HepG2 (cell line): ENCODE measurements around the gene LHFPL6.

Experiments
- CEBPB ChIP-seq: IDR thresholded peaks from 2 replicates; pipeline ENCODE4 v1.6.1; 2011; ENCODE audit warnings: low read depth, low read length, improper control_type of control experiment, borderline replicate concordance
- NCOA1 ChIP-seq: sonication (generic); formaldehyde crosslinking; IDR thresholded peaks from 2 replicates; pipeline ENCODE4 v1.9.0; 2021; ENCODE audit warnings: missing genetic modification reagents

DNA sequence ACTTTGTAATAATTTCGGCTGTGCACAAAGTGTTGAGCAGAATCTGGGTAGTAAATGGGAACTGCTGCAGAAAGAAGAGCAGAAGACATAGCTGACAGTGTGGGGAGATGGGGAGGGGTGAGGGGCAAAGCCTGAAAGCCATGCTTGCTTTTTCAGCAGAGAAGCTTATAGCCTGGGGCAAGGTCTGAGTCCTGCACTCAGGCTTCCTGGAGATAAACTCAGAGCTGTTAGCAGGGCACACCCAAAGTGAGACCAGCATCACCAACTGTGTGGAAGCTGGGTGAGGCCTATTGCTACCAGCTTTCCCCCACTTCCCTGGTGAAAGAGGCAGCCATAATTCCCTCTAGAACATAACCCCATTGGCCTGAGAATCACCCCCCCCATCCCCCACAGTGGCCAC, 15.6 kb upstream of the LHFPL6 start:
- no peak for TF ChIP-seq CEBPB
- no peak for TF ChIP-seq NCOA1 (CRISPR knock-in tag)
